NCI-H2029 treated with DMSO at 0.1 percent for 48 hours (cell line): Measurements from ENCODE around the gene PNPLA7.
"Not testable (repeated sequence)": the region's sequence is repeated elsewhere in the genome, so short reads cannot be mapped to it uniquely, and the experiment has no call there.

ENCODE experiments used
- DNase-seq: peaks from one replicate; lab custom pipeline; 2025; lab: John Stamatoyannopoulos, UW

Gene PNPLA7

DNA sequence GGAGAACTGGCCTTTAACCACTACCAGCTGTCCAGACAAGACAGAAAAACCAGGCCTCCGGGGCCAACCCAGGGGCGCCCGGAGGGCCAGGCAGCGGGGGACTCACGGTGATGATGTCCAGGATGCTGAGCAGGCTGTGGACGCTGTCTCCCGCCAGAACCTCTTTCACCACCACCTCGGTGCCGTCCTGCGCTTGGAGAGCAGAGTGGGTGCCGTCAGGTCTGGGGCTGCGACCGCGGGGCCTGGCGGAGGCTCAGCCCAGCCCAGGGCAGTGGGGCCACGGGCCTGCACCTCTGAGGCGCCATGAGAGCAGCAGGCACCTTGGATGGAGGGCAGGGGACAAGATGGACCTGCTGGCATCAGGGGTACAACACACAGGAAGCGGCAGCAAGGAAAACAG, 9.7 kb downstream of the PNPLA7 start:
- DNase-seq: no peak

DNA sequence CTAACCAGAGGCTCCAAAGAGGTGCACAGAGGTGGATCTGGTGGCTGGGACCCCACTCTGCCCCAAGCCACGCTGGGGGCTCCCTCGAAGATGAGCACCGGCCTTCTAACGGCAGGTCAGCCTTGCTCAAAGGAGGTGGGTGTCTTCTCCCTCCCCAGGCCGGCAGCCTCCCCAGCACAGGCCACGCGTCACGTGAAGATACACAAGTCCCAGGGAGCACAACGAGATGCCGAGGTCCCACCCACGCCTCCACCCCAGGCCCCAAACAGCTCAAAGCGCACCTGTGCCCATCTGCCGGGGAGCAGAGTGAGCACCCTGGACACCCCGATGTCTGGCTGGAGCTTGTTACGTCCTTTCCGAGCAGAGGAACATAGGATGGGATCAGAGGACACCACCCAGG, 12.1 kb downstream of the PNPLA7 start:
- DNase-seq: no peak

DNA sequence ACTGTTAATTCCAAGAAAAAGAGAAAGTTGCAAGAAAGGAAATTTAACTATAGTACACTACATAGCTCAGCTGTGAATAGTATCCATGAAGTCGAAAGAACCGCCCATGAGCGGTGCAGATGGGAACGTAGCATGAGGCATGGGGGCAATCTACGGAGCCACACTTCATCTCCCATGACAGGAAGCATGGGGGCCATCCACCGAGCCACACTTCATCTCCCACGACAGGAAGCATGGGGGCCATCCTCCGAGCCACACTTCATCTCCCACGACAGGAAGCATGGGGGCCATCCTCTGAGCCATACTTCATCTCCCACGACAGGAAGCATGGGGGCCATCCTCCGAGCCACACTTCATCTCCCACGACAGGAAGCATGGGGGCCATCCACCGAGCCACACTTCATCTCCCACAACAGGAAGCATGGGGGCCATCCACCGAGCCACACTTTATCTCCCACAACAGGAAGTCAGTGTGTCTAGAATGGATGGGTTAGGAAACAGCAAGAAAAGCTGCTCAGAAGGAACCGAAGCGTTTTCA, 13.5 kb downstream of the PNPLA7 start:
- not testable (repeated sequence) for DNase-seq

GRCh38 chr9:137535120-137535428, 15.1 kb downstream of the PNPLA7 start:
- no peak for DNase-seq

DNA sequence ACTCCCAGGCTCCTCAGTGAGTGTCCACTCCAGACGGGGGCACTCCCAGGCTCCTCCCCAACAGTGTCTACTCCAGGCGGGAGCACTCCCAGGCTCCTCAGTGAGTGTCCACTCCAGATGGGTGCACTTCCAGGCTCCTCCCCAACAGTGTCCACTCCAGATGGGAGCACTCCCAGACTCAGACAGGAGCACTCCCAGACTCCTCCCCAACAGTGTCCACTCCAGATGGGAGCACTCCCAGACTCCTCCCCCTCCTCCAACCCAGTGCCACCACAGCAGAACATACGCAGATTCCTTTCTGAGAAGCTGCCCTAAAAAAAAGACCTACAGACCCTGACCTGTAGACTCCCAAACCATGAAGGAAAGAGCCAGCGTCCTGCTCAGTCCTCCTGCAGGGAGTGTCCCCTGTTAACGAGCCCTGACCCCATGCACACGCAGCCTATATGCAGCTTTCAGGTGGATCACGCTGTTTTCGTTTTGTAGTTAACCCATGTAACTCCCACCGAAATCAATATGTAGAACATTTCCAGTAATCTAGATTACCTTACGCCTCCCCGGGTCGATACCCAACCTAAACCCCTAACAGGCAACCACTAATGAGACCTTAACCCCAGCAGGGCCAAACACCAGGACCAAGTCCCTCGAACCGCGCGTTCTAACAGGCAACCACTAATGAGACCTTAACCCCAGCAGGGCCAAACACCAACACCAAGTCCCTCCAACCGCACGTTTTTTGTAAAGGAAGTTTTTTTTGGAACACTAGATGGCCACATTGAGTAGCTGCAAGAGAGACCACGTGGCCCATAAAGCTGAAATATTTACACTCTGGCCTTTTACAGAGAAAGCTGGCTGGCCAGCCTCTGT, 15.7 kb downstream of the PNPLA7 start:
- peak; percentile 84 for DNase-seq

GRCh38 chr9:137532891-137533468, 17.2 kb downstream of the PNPLA7 start:
- not testable (repeated sequence) for DNase-seq

- DNase-seq: no peak
Observed at GRCh38 chr9:137531099-137531765, 19.0 kb downstream of the PNPLA7 start.

DNA sequence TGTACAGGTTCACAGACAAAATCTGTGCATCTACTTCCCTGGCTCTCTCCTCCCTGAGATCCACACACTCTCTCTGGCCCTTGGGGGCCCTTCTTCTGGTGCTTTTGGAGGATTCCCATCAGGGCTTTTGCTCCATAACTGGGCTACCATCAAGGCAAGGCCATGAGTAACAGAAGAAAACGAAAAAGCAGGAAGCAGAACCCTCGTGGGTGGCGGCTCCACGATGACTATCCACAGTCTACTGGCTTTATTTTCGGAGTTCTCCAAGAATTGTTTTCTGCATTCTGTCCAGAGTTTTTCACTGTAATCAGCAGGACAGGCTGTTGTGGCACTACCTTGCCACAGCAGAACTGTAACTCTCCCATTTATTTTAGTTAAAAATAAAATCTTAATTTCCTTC, 19.9 kb downstream of the PNPLA7 start:
- DNase-seq: no peak

GRCh38 chr9:137524981-137525317, 25.3 kb downstream of the PNPLA7 start:
- DNase-seq: no peak

DNA sequence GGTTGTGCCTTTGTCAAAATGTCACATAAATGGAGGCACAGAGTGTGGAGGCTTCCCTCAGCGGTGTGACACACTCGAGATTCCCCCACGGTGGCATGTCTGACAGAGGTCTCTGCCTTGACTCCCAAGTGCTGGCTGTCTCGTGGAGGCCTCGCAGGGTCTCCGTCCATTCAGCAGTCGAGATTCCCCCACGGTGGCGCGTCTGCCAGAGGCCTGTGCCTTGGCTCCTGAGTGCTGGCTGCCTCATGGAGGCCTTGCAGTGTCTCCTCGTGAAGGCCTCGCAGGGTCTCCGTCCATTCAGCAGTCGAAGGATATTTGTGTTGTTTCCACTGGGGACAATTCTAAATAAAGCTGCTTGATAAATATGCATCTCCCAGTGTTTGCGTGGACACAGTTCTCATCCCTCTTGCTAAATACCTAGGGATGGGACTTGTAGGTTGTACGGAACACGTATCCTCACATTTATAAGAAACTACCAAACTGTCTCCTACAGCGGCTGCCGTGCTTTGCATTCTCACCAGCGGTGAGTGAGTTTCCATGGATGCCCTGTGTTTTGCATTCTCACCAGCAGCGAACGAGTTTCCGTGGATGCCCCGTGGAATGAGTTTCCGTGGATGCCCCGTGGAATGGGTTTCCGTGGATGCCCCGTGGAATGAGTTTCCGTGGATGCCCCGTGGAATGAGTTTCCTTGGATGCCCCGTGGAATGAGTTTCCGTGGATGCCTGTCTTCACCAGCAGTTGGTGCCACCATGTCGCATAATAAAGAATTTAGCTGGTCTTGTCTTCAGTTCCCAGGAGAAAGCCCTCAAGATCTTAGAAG, 25.8 kb downstream of the PNPLA7 start:
- no peak for DNase-seq

GRCh38 chr9:137522746-137523455, 27.3 kb downstream of the PNPLA7 start:
- DNase-seq: no peak

DNA sequence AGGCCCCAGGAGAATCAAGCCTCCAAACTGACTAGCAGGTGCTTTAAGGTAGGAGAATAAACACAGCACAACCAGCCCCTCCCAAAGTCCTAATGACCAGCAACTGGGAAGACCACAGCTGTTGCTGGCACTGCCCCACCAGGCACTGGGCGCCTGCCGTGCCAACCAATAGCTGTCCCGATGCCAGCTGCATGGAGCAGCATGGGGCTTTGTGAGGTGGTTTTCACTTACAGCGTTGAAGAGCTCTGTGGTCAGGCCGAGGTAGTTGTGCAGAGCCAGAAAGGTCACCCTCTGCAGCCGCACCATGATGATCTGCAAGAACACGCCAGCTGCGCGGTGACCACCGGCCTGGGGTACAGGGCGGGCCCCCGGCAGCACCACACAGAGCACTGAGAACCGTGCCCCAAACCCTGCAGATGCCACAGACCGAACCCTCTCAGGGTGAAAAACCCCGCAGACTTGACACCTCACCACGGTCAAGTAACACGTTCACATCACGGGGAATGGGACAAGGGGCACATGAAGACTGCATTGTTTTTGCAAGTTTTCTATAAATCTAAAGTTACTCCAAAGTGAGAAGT, 28.7 kb downstream of the PNPLA7 start:
- DNase-seq: peak; percentile 52

GRCh38 chr9:137520614-137521404, 29.4 kb downstream of the PNPLA7 start:
- DNase-seq: no peak

GRCh38 chr9:137519553-137519952, 30.6 kb downstream of the PNPLA7 start:
- no peak for DNase-seq

GRCh38 chr9:137518661-137519459, 31.3 kb downstream of the PNPLA7 start:
- DNase-seq: not testable (repeated sequence)

- DNase-seq: no peak
Observed at GRCh38 chr9:137516144-137516917, 33.9 kb downstream of the PNPLA7 start.

DNA sequence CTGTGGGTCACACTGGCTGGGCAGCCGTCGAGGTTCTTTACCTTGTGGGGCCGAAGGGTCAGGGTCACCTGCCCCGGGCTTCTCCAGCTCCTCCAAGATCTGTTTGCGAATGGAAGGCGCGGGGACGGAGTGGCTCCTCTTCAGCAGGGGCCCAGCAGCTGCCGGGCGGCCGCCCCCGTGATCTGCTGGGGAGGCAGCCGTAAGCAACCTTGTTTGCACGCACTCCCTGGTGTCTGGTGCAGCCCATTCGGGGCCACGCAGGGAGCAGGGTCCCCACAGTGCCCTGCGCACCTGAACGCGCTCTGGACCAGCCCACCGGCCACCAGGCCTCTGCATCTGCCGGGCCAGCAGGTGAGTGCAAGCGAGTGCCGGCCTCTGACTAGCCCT, 34.9 kb downstream of the PNPLA7 start:
- no peak for DNase-seq

DNA sequence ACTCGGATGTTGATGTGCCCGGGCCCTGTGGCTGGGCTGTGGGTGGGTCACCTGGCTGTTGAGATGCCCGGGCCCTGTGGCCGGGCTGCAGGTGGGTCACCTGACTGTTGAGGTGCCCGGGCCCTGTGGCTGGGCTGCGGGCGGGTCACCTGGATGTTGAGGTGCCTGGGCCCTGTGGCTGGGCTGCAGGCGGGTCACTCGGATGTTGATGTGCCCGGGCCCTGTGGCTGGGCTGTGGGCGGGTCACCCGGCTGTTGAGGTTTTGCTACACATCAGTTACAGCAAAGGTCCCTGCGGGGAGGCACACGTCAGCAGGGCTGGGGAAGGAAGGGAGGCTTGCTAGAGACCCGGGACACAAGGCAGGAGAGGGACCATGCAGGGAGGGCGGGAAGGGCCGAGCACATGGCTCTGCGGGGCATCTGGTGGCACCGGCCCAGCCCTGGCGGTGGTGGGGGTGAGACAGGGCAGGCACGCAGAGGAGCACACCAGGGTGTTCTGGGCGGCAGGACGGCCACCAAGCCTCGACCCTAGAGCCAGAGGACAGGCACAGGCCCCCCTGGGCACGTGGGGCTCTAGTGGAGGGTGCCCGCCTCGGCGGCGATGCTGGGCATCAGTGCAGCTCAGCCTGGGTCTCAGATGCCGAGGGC, 35.4 kb downstream of the PNPLA7 start:
- no peak for DNase-seq
